BE2C (cell line): Measurements from ENCODE around the gene PTCH2.
"Not testable (repeated sequence)": the region's sequence is repeated elsewhere in the genome, so short reads cannot be mapped to it uniquely, and the experiment has no call there.

Experiments used
- DNase-seq: peaks from one replicate; pipeline ENCODE4 v3.0.0-alpha.2; 2020
- H3K27me3 ChIP-seq: fragments of 250-450 bp; sonication (Bioruptor Pico); 2 replicates; pipeline ENCODE4 v1.5.1; 2020; ENCODE audit warnings: mild to moderate bottlenecking
- H3K36me3 ChIP-seq: fragments of 250-450 bp; sonication (Bioruptor Pico); 2 replicates; pipeline ENCODE4 v1.5.1; 2020; ENCODE audit warnings: mild to moderate bottlenecking
- H3K4me1 ChIP-seq: fragments of 250-450 bp; sonication (Bioruptor Pico); 2 replicates; pipeline ENCODE4 v1.5.1; 2020
- H3K4me3 ChIP-seq: 2 replicates; pipeline ENCODE4 v1.5.1; 2011; ENCODE audit warnings: low read depth, low read length
- H3K9me3 ChIP-seq: fragments of 250-450 bp; sonication (Bioruptor Pico); 2 replicates; pipeline ENCODE4 v1.5.1; 2020
- TF ChIP-seq, protein P1 (sequence below): IDR thresholded peaks from 2 replicates; pipeline ENCODE4 v1.5.1; 2012; ENCODE audit warnings: mild to moderate bottlenecking, low read depth, low read length

The PTCH2 gene

DNA sequence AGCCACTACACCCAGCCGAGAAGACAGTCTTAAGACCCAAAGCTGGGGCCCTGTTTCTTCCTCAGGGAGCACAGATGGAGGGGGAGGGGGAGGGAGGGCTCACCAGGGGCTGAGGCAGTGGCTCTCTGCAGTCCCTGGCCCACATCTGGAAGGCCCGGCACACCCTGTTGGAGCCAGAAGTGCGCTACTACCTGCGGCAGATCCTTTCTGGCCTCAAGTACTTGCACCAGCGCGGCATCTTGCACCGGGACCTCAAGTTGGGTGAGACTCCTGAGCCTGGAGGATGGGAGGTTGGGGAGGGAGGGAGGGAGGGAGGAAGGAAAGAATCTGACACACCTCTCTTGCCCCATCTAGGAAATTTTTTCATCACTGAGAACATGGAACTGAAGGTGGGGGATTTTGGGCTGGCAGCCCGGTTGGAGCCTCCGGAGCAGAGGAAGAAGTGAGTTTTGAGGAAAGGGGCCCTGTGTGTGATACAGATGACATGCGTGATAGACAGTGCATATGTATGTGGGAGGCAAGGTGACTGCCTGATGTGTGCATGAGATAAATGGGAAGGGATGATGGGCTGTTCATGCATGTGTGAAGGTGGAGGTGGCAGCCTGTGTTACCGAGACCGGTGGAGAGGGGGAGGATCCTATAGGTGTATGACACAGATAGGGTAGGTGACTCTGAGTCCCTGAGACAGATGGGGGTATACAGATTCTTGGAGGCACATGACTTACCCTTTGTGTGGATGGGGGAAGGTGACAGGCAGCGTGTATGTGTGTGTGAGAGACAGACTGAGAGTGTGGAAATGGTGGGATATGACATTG, 41.4 kb downstream of the PTCH2 start:
- no peaks in the 10 kb centered on the region for H3K9me3 ChIP-seq
- peaks cover 5% of the 10 kb centered on the region for H3K4me1 ChIP-seq
- H3K27me3 ChIP-seq: no peaks in the 10 kb centered on the region
- TF ChIP-seq, protein P1, sequence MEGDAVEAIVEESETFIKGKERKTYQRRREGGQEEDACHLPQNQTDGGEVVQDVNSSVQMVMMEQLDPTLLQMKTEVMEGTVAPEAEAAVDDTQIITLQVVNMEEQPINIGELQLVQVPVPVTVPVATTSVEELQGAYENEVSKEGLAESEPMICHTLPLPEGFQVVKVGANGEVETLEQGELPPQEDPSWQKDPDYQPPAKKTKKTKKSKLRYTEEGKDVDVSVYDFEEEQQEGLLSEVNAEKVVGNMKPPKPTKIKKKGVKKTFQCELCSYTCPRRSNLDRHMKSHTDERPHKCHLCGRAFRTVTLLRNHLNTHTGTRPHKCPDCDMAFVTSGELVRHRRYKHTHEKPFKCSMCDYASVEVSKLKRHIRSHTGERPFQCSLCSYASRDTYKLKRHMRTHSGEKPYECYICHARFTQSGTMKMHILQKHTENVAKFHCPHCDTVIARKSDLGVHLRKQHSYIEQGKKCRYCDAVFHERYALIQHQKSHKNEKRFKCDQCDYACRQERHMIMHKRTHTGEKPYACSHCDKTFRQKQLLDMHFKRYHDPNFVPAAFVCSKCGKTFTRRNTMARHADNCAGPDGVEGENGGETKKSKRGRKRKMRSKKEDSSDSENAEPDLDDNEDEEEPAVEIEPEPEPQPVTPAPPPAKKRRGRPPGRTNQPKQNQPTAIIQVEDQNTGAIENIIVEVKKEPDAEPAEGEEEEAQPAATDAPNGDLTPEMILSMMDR: no peak
- H3K4me3 ChIP-seq: no peak overlapping the region
- DNase-seq: no peak
- no peaks in the 10 kb centered on the region for H3K36me3 ChIP-seq

GRCh38 chr1:44799770-44800584, 43.1 kb downstream of the PTCH2 start, which contains the start of gene PLK3:
Gene PLK3 (plus strand): TSS chr1:44800377. CDS start chr1:44800464, 87 bp downstream.
- Histone ChIP-seq H3K36me3 (no peaks in the 10 kb centered on the region), H3K4me3 (peak within 1 kb of the TSS; percentile 65), H3K9me3 (no peaks in the 10 kb centered on the region), H3K4me1 (peaks cover 5% of the 10 kb centered on the region), H3K27me3 (no peaks in the 10 kb centered on the region)
- TF ChIP-seq, protein P1: peak; percentile 61
- peak; percentile 94 for DNase-seq

GRCh38 chr1:44798481-44799365, 44.3 kb downstream of the PTCH2 start:
- no peak for DNase-seq
- H3K4me3 ChIP-seq: no peak overlapping the region

DNA sequence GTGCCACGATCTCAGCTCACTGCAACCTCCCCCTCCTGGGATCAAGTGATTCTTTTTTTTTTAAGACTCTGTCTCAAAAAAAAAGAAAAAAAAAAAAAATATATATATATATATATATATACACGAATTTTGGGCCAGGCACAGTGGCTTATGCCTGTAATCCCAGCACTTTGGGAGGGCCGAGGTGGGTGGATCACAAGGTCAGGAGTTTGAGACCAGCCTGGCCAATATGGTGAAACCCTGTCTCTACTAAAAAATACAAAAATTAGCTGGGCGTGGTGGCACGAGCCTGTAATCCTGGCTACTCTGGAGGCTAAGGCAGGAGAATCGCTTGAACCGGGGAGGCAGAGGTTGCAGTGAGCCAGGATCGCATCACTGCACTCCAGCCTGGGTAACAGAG, 45.2 kb downstream of the PTCH2 start:
- not testable (repeated sequence) for H3K9me3 ChIP-seq, DNase-seq, H3K36me3 ChIP-seq, H3K27me3 ChIP-seq, H3K4me1 ChIP-seq, H3K4me3 ChIP-seq

More at GRCh38 chr1:44798481-44799365, 44.3 kb downstream of the PTCH2 start:
- Histone ChIP-seq H3K9me3 (no peaks in the 10 kb centered on the region), H3K36me3 (no peaks in the 10 kb centered on the region), H3K4me1 (peaks cover 5% of the 10 kb centered on the region), H3K27me3 (no peaks in the 10 kb centered on the region)
- TF ChIP-seq, protein P1: no peak

GRCh38 chr1:44792736-44793502, 50.1 kb downstream of the PTCH2 start:
- no peaks in the 10 kb centered on the region for H3K9me3 ChIP-seq
- no peak for DNase-seq
- H3K4me1 ChIP-seq: no peaks in the 10 kb centered on the region
- TF ChIP-seq, protein P1: no peak
- no peaks in the 10 kb centered on the region for H3K36me3 ChIP-seq
- no peaks in the 10 kb centered on the region for H3K27me3 ChIP-seq
- H3K4me3 ChIP-seq: no peak overlapping the region
